ENCODE data around the gene KCNJ2. TPM values are rescaled to one million over a fixed set of nuclear protein-coding genes. Genes with fewer than 3 reads are reported as not detected.

The KCNJ2 gene
- total RNA-seq, 1 experiment from 2014 or later, result 1.6 TPM

DNA sequence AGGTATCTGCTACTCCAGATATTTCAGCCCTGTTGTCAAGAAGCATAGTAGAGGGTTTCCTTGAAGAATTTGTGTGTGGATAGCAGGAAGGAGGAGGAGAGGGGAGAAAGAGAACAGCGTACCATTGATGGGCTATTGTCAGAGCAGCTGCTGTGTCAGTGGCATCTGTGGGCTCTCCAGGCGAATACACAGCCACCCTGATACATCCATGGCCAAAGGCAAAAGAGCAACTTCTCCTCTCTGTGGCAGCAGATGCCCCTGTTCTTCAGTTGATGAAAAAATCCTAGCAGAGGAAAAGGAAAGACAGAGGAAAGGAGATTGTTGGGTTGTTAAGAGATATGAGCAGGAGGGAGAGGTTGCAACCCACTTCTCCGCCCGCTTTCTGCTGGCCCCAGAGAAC, 12.2 kb upstream of the KCNJ2 start:
- no peak for ATAC-seq
- ChIA-PET POLR2A (no interaction called here), CTCF (no interaction called here)
- DNase-seq (ENCODE audit: low spot score), result no peak
- H3K36me3 Mint-ChIP-seq, result no peaks in the 10 kb centered on the region
- H3K4me1 Mint-ChIP-seq, result no peaks in the 10 kb centered on the region
- no peaks in the 10 kb centered on the region for H3K27me3 Mint-ChIP-seq (ENCODE audit: low read depth)
- no peak overlapping the region for H3K4me3 Mint-ChIP-seq
- H3K9me3 Mint-ChIP-seq, result no peaks in the 10 kb centered on the region
- TF ChIP-seq, protein P1, sequence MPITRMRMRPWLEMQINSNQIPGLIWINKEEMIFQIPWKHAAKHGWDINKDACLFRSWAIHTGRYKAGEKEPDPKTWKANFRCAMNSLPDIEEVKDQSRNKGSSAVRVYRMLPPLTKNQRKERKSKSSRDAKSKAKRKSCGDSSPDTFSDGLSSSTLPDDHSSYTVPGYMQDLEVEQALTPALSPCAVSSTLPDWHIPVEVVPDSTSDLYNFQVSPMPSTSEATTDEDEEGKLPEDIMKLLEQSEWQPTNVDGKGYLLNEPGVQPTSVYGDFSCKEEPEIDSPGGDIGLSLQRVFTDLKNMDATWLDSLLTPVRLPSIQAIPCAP (CRISPR knock-in tag; IDR thresholded peaks at IDR 0.05), result no peak
- TF ChIP-seq, protein P2, sequence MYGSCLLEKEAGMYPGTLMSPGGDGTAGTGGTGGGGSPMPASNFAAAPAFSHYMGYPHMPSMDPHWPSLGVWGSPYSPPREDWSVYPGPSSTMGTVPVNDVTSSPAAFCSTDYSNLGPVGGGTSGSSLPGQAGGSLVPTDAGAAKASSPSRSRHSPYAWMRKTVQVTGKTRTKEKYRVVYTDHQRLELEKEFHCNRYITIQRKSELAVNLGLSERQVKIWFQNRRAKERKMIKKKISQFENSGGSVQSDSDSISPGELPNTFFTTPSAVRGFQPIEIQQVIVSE (CRISPR knock-in tag; IDR thresholded peaks at IDR 0.05; ENCODE audit: borderline replicate concordance), result no peak
- TF ChIP-seq TCF7 (CRISPR knock-in tag; IDR thresholded peaks at IDR 0.05; ENCODE audit: low read depth), result no peak
- no peak for TF ChIP-seq ZNF263 (CRISPR knock-in tag; IDR thresholded peaks at IDR 0.05; ENCODE audit: low read depth)
- TF ChIP-seq, protein P3, sequence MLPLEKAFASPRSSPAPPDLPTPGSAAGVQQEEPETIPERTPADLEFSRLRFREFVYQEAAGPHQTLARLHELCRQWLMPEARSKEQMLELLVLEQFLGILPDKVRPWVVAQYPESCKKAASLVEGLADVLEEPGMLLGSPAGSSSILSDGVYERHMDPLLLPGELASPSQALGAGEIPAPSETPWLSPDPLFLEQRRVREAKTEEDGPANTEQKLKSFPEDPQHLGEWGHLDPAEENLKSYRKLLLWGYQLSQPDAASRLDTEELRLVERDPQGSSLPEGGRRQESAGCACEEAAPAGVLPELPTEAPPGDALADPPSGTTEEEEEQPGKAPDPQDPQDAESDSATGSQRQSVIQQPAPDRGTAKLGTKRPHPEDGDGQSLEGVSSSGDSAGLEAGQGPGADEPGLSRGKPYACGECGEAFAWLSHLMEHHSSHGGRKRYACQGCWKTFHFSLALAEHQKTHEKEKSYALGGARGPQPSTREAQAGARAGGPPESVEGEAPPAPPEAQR (CRISPR knock-in tag; IDR thresholded peaks at IDR 0.05), result no peak
- TF ChIP-seq ESRRA (CRISPR knock-in tag; IDR thresholded peaks at IDR 0.05; ENCODE audit: borderline replicate concordance), result no peak
- TF ChIP-seq ZBTB21 (CRISPR knock-in tag; IDR thresholded peaks at IDR 0.05; ENCODE audit: borderline replicate concordance), result no peak
- H3K27ac Mint-ChIP-seq, result no peak overlapping the region

DNA sequence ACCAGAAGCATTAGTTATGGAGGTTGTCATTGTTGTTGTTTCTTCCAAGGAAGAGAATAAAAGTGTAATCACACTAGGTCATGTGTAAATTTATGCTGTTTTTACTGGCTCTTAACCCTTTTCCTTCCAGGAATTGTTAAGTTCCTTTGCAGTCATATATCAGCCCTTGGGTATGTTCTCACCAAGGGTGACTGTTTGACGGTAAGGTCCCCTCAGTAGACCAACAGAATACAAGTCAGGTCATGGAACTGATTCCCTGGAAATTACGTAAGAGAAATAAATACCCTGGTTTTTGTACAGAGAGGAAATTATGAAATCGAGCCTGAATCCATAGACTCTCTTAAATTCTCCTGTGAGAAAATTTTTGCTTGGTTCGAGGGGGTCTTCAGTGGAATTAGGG, 11.2 kb upstream of the KCNJ2 start:
- Mint-ChIP-seq H3K27ac (no peak overlapping the region), H3K9me3 (no peaks in the 10 kb centered on the region), H3K4me1 (no peaks in the 10 kb centered on the region), H3K36me3 (no peaks in the 10 kb centered on the region), H3K4me3 (no peak overlapping the region), H3K27me3 (ENCODE audit: low read depth) (no peaks in the 10 kb centered on the region)
- CTCF ChIA-PET, result no interaction called here
- TF ChIP-seq ZNF317 (CRISPR knock-in tag; IDR thresholded peaks at IDR 0.05; ENCODE audit: borderline replicate concordance, low read depth) (no peak), FOXJ3 (CRISPR knock-in tag; IDR thresholded peaks at IDR 0.05; ENCODE audit: borderline replicate concordance) (no peak), PRRX2 (CRISPR knock-in tag; IDR thresholded peaks at IDR 0.05) (no peak), NR3C1 (CRISPR knock-in tag; conservative IDR thresholded peaks at IDR 0.05; ENCODE audit: low read depth) (no peak), RORB (CRISPR knock-in tag; IDR thresholded peaks at IDR 0.05) (no peak), MXD4 (CRISPR knock-in tag; IDR thresholded peaks at IDR 0.05; ENCODE audit: borderline replicate concordance) (no peak), ZNF121 (CRISPR knock-in tag; IDR thresholded peaks at IDR 0.05) (no peak), ZNF423 (CRISPR knock-in tag; IDR thresholded peaks at IDR 0.05) (no peak), ESRRA (CRISPR knock-in tag; IDR thresholded peaks at IDR 0.05; ENCODE audit: borderline replicate concordance) (no peak)
- TF ChIP-seq, protein P4, sequence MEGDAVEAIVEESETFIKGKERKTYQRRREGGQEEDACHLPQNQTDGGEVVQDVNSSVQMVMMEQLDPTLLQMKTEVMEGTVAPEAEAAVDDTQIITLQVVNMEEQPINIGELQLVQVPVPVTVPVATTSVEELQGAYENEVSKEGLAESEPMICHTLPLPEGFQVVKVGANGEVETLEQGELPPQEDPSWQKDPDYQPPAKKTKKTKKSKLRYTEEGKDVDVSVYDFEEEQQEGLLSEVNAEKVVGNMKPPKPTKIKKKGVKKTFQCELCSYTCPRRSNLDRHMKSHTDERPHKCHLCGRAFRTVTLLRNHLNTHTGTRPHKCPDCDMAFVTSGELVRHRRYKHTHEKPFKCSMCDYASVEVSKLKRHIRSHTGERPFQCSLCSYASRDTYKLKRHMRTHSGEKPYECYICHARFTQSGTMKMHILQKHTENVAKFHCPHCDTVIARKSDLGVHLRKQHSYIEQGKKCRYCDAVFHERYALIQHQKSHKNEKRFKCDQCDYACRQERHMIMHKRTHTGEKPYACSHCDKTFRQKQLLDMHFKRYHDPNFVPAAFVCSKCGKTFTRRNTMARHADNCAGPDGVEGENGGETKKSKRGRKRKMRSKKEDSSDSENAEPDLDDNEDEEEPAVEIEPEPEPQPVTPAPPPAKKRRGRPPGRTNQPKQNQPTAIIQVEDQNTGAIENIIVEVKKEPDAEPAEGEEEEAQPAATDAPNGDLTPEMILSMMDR (IDR thresholded peaks at IDR 0.05), result no peak
- TF ChIP-seq, protein P5, sequence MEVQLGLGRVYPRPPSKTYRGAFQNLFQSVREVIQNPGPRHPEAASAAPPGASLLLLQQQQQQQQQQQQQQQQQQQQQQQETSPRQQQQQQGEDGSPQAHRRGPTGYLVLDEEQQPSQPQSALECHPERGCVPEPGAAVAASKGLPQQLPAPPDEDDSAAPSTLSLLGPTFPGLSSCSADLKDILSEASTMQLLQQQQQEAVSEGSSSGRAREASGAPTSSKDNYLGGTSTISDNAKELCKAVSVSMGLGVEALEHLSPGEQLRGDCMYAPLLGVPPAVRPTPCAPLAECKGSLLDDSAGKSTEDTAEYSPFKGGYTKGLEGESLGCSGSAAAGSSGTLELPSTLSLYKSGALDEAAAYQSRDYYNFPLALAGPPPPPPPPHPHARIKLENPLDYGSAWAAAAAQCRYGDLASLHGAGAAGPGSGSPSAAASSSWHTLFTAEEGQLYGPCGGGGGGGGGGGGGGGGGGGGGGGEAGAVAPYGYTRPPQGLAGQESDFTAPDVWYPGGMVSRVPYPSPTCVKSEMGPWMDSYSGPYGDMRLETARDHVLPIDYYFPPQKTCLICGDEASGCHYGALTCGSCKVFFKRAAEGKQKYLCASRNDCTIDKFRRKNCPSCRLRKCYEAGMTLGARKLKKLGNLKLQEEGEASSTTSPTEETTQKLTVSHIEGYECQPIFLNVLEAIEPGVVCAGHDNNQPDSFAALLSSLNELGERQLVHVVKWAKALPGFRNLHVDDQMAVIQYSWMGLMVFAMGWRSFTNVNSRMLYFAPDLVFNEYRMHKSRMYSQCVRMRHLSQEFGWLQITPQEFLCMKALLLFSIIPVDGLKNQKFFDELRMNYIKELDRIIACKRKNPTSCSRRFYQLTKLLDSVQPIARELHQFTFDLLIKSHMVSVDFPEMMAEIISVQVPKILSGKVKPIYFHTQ (CRISPR knock-in tag; IDR thresholded peaks at IDR 0.05), result no peak
- TF ChIP-seq, protein P6, sequence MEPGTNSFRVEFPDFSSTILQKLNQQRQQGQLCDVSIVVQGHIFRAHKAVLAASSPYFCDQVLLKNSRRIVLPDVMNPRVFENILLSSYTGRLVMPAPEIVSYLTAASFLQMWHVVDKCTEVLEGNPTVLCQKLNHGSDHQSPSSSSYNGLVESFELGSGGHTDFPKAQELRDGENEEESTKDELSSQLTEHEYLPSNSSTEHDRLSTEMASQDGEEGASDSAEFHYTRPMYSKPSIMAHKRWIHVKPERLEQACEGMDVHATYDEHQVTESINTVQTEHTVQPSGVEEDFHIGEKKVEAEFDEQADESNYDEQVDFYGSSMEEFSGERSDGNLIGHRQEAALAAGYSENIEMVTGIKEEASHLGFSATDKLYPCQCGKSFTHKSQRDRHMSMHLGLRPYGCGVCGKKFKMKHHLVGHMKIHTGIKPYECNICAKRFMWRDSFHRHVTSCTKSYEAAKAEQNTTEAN (CRISPR knock-in tag; IDR thresholded peaks at IDR 0.05), result no peak
- TF ChIP-seq, protein P7, sequence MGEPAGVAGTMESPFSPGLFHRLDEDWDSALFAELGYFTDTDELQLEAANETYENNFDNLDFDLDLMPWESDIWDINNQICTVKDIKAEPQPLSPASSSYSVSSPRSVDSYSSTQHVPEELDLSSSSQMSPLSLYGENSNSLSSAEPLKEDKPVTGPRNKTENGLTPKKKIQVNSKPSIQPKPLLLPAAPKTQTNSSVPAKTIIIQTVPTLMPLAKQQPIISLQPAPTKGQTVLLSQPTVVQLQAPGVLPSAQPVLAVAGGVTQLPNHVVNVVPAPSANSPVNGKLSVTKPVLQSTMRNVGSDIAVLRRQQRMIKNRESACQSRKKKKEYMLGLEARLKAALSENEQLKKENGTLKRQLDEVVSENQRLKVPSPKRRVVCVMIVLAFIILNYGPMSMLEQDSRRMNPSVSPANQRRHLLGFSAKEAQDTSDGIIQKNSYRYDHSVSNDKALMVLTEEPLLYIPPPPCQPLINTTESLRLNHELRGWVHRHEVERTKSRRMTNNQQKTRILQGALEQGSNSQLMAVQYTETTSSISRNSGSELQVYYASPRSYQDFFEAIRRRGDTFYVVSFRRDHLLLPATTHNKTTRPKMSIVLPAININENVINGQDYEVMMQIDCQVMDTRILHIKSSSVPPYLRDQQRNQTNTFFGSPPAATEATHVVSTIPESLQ (CRISPR knock-in tag; IDR thresholded peaks at IDR 0.05), result no peak
- TF ChIP-seq, protein P3 (CRISPR knock-in tag; IDR thresholded peaks at IDR 0.05), result no peak
- TF ChIP-seq, protein P8, sequence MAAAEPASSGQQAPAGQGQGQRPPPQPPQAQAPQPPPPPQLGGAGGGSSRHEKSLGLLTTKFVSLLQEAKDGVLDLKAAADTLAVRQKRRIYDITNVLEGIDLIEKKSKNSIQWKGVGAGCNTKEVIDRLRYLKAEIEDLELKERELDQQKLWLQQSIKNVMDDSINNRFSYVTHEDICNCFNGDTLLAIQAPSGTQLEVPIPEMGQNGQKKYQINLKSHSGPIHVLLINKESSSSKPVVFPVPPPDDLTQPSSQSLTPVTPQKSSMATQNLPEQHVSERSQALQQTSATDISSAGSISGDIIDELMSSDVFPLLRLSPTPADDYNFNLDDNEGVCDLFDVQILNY (CRISPR knock-in tag; IDR thresholded peaks at IDR 0.05), result no peak
- POLR2A ChIA-PET, result no interaction called here
- ATAC-seq, result no peak
- DNase-seq (ENCODE audit: low spot score), result no peak

All from WTC11 (cell line).